Stimulated activated CD8-positive, alpha-beta memory T cell treated with anti-CD3 and anti-CD28 coated beads, Interleukin-12 subunit alpha, Interleukin-12 subunit beta, amount 100 ng/mL, for 1 hour (primary cell): Measurements from ENCODE around the gene ARMC9.
"Not testable (repeated sequence)": the region's sequence is repeated elsewhere in the genome, so short reads cannot be mapped to it uniquely, and the experiment has no call there.

Source experiments
- DNase-seq: peaks from one replicate; pipeline ENCODE4 v3.0.0-alpha.2; 2020; ENCODE audit warnings: low read depth

The ARMC9 gene

DNA sequence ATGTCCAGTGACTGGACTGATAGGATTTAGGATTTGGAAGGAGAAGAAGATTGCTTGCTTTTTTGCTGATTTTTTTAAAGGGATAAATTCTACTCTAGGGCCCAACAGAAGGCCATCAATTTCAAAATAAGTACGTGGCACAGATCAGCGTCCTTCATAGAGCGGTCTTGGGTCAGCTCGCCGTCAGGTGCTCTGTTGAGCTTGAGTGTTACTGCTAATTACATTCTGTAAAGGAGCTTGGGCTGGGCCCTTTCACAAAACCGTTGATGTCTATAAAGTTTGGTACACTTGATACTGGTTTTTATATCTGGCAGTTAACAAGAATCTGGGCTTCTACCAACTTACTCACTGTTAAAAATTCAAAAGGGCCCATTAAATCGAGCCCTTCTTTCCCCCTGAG lies 45.4 kb downstream of the ARMC9 start:
- no peak for DNase-seq

DNA sequence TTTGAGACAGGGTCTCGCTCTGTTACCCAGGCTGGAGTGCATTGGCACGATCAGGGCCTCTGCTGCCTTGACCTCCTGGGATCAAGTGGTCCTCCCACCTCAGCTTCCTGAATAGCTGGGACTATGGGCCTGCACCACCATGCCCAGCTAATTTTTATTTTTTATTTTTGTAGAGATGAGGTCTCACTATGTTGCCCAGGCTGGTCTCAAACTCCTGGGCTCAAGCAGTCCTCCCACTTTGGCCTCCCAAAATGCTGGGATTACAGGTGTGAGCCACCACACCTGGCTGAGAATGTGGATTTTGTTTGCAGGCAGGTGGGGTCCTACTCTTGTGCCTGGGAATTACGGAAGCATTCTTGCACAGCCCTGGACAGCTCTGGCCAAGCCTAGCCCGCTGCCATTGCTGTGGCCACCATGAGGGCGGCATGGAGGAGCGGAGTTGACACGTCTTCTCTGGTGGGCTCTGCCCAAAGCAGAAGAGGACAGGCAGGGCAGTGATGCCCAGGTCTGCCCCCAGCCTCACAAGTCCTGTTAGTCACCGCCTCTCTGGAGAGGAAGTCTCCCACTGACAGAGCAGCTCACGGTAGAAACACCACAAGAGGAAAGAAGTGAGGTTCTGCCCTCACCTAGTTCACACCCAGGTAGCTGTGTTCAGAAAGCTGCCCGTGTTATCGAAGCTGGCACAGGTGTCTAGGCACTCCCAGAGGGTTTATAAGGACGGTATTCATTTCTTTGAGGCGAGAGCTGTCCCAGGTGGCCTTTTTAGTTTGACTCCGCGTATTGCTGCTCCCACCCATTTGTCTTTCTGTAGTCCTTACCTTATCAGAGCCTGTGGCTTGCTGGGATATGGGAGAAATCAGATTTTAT lies 46.2 kb downstream of the ARMC9 start:
- DNase-seq: no peak

DNA sequence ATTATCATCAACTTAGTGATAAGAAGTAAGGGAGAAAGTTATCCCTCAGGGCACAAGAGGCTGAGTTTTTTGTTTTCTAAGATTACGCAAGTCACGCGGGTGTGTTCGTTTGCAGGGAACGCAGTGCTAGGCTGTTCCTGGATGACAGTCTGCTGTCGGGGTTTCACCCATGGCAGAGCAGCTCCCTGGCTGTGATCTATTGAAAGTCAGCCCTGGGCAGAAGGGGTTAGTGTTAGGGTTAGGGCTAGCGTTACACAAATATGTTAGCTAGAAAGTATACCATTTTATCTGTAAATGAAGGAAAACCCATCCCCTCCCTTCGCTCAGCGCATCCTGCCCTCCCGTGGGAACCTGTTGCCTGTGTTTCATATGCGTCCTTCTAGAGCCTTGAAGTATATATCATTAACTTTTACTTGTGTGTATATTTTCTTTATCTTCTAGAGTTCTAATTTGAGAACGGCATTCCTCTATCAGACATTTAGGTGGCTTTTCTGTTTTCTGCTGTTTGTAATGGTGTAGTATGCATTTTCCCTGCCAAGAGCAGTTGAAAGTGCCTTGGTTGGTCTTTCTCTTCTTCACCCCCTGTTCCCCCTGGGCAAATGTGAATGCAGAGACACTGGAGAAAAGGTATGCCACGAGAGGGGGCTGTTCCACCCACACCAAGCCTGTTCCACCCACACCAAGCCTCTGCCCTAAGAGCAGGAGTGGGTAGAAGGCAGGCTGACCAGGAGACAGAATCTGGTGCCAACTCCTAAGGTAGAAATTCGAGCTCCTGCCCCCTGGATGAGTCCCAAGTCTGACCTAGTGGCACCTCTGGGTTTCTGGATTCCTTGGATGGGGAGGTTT lies 47.0 kb downstream of the ARMC9 start:
- no peak for DNase-seq

DNA sequence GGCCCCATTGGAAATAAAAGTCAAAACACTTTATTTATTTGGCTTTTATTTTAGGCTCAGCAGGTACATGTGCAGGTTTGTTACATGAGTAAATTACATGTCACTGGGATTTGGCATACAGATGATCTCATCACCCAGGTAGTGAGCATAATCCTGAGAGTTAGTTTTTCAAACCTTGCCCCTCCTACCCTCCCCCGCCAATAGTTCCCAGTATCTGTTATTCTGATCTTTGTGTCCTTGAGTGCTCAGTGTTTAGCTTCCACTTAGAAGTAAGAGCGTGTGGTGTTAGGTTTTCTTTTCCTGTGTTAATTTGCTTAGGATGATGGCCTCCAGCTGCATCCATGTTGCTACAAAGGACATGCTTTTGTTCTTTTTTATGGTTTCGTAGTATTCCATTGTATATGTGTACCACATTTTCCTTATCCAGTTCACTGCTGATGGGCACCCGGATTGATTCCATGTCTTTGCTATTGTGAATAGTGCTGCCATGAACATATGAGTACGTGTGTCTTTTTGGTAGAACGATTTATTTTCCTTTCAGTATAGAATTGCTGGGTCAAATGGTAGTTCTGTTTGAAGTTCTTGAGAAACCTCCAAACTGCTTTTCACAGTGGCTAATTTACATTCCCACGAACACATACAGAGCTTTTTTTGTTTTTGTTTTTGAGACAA lies 47.9 kb downstream of the ARMC9 start:
- DNase-seq: no peak

DNA sequence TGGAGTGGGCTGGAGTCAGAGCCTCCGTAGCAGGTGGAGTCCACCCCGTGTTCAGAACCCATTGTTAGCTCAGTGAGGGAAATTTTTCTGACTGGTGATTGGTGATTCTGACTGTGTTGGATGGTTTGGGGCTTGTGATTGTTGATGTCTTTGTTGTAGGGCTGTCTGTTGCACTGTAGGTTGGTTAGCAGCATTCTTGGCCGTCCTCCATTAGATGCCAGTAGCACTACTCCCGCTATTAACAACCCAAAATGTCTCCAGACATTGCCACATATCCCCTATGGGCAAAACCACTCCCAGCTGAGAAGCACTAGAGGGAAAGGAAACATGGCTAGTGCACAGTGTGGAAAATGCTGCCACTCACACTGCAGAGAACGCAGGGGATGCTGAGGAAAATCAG lies 51.7 kb downstream of the ARMC9 start:
- DNase-seq: no peak

DNA sequence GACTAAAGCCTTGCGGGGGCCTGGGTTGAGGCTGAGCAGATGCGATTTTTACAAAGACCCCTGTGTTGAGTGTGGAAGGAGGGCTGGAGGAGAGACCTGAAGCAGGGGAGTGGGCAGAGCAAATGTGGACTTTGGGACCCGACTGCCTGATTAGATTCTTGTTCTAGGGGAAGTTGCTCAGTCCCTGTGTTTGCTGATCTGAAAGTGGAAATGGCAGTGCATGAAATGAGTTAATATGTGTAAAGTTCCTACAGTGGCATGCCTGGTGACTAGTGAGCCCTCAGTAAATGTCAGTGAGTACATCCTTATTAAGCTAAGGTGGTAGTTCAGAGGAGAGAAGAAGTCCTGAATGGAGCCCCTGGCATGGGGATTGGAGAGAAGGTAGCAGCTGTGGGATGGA lies 52.3 kb downstream of the ARMC9 start:
- DNase-seq: no peak

DNA sequence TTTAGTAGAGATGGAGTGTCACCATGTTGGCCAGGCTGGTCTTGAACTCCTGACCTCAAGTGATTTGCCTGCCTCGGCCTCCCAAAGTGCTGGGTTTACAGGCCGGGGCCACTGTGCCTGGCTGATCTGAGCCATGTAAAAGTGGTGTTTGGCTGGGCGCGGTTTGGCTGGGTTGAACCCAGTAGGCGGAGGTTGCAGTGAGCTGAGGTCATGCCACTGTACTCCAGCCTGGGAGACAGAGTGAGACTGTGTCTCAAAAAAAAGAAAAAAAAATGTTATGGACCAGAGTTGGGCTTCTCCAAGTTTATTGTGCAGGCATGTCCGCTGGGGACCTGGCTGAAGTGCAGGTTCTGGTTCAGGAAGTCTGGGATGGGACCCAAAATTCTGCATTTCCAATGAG lies 54.9 kb downstream of the ARMC9 start:
- not testable (repeated sequence) for DNase-seq

DNA sequence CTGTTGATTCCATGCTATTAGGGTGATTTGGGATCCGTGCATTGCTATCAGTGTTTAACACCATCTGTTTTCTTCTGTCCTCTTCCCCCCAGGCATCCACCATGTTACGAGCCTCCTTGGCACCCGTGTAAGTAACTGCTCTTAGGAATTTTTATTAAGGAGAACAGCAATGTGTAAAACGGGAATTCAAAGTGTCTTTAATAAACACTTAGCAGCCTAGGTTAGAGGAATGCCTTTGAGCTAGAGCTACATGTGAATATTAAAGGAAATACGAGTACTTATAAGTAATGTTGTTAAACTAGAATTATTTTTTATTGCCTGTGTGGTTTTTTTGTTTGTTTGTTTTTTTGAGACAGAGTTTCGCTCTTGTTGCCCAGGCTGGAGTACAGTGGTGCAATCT lies 58.1 kb downstream of the ARMC9 start:
- no peak for DNase-seq

DNA sequence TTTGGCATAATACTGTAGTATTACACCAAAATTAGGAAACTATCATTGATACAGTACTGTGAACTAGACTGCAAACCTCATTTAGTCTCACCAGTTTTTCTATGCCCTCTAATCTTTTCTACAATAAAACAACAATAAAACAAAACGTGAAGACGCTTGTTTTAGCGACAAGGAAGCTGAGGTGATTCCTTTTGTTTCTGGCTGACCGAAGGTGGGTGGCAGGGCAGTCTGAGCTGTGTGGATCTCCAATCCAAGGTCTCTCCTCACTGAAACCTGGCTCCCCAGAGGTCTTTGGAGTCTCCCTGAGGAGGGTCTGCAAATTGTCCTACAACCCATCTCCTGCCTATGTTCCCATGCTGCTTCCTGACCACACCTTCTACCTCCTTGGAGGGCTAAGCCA lies 59.3 kb downstream of the ARMC9 start:
- no peak for DNase-seq

DNA sequence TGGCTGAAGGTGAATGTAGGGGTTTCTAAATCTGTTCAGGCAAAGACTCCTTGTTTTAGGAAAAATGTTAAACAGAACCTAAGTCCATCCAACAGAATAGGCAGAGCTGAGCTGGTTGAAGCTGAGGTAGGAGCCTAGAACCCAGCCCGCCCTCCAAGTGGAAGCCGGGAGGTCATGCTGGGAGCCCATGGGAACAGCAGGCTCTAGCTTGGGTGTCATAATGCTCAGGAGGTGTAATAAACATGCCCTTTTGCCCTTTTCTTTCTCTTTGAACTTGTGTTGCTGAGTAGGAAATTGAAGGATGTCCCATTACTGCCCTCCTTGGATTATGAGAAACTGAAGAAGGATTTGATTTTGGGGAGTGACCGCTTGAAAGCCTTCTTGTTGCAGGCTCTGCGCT lies 60.3 kb downstream of the ARMC9 start:
- DNase-seq: no peak

DNA sequence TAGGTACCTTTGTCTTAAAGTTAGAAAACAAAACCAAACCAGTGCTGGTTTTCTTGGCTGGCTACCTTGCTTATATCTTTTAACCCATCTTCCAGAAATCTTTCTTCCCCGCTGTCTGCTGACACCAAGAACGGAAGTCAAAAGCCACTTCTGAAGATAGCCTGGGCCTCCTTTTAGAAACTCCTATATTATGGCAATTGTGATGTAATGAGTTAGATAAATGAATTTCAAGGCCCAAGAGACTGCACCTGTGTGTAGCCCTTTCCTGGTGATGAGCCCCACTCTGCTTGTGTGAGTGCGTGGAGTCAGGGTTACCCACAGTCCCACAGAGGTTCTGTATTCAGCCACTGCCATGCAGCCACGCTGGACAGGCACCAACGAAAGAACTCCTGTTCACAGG lies 60.7 kb downstream of the ARMC9 start:
- DNase-seq: no peak

DNA sequence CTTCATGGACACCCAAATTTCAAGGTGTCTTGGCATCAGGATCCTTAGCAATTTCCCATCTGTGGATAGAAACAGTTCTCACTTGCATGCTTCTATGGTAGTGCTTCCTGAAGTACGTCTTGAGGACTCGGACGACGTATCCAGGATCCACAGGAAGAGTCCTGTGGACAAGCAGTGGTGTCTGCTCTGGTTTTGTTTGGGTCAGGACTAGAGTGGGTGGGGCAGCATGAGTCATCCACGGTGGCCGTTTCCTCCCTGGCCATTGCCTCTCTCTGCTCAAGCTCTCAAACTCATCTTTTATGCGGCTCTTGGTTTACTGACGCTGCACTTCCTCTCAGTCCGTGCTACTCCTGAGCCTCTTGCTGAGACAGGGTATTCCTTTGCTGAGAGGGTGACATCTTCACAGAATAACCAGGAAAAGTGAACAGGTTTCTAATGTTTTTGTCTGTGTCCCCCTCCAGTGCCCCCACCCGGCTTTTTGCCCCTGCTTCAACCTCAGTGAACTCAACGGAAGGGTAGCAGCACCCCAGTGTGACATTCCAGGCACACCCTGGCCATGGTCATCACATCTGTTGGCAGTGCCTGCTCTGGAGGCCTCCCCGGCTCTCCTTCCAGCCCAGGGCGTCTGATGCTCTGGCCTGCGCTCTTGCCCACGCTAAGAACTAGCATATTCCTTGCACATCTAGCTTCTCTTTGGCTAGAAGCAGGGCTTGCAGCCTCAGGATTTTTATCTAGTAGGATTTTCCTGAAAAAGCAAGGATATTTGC lies 62.2 kb downstream of the ARMC9 start:
- no peak for DNase-seq

DNA sequence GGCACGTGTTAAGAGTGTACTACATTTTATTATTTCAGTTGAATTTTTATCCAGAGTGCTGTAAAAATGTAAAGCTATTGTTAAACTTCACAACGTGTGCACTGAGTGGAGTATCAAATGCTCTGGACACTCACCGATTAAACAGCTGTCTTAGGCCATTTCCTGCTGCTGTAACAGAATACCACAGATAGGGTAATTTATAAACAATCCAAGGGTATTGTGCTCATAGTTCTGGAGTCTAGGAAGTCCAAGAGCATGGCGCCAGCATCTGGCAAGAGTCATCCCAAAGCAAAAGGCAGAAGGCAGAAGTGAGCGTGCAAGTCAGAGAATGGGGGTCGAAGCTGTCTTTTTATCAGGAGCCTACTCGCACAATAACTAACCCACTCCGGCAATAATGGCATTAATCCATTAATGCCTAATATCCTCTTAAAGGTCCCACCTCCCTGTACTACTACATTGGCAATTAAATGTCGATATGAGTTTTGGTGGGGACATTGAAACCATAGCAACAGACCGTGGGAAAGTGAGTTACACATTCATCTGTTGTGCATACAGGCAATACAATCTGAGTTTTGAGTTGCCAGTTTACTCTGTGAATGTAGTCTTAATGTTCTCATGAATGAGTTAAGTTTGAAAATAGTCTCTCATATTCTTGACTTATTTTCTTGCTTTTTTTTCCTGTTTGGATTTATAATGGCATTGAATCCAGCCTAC lies 64.8 kb downstream of the ARMC9 start:
- no peak for DNase-seq

DNA sequence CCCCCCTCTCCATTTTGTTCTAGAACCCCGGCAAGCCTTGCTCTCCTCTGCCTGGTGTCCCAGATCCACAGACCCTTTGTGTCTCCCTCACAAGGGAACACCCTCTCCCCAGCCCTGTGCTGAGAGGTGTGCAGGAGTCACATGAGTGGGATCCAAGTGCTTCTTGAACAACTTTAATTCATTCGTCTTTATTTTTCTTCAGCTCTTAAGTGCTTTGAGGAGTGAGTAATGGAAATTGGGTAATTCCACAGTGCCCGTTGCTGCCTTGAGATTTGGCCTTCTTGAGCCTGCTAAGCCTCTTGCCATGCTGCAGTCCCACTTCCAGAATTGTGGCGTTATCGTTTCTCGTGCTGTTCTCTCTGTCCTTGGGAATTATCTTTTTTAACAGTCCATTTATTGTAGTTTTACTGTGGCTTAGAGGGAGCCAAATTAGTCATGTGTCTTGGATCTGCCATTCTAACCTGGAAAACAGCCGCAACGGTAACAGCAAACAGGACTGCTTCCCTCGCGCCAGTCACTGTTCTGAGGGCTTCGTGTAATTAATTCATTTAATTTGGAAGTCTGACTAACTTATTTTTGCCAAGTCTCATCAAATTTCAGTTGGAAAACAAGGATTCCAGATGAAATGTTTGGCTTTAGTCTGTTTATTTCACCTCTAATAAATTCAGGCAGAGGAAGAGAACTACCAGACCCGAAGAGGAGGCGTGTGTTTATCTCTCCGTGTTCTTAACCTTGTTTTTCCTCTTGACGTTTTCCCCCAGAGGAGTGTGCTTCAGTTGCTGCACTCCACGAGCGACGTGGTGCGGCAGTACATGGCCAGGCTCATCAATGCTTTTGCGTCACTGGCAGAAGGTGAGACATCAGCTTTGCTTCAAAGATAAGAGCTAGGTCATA lies 72.0 kb downstream of the ARMC9 start:
- no peak for DNase-seq

DNA sequence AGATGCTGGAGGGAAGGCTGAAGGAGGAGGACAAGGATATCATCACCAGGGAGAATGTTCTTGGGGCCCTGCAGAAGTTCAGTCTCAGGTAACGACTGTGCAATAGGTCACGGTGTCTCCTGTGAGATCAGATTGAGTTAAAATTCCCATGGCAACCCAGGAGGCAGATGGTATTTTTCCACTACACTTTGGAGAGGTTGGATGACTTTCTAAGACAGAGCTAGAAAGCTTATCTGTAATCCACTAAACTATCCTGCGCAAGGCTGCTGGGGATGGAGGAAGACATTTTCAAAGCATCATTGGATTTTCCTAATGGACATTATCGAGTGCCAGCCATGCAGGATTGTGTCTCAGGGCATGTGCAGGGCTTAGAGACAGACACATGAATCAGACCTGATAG lies 74.6 kb downstream of the ARMC9 start:
- DNase-seq: no peak

DNA sequence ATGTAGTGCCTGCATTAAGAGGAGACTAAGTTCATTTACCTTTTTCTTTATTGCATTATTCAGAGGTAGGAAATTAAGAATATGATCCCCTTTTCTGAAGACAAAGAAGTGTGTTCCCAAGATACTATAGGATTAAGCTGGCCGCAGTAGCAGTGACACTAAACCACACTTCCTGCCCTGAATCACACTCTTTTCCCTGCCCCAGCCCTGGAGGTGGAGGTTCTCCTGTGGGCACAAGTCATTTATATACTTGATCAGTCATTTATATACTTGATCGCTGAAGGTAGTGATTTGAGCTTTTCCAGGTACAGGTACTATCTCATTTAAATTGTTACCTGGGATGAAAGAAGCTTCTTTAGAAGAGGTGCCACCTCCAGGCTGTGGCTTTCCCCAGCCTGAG lies 78.6 kb downstream of the ARMC9 start:
- DNase-seq: no peak

DNA sequence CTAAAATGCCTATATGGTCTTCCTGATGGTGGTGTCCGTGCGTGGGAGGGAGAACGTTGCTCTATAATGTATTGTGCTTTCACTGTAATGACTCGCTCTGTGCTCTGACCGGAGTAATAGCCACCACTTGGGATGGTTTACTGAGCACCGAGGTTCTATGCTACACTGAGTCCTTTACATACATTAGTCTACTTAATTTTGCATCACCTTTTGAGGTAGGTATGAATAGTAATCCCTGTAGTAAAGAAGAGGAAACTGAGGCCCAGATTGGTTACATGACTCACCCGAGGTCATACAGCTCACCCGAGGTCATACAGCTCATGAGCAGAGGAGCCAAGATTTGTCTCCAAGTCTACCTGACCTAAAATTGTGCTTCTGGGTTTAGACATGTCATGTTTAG lies 79.5 kb downstream of the ARMC9 start:
- no peak for DNase-seq

DNA sequence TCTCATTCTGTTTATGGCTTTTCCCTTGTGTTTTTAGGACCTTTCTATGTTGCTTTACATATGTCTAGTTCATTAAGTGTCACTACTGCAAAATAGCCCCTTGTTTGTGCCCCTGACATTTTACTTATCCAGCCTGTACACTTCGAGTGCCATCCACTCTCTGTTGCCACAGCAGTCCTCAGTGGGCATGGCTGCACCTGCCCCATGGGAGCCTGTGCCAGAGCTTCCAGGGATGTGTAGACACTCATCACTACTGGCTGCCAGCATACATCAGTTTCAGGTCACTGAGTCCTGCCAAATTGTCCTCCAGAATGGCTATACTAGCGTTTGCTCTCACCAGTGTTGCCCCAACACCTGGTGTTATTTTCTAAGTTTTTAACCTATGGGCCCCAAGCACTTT lies 80.4 kb downstream of the ARMC9 start:
- no peak for DNase-seq

DNA sequence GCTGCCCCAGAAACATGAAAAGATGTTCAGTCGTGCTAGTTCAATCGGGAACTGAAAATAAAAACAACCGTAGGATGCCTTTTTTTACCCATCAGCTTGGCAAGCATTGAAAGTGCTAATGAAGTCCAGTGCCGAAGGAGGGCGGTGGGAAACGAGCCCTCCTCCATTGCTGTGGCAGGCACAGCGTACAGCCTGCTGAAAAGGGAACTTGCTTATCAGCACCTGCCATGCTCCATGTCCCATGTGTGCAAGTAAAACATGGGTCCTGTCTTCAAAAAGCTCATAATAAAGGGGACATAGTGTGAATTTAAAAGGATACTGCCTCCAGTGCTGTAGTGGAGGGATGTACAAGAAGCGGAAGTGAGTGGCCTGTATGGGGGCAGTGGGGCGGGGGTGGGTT lies 82.4 kb downstream of the ARMC9 start:
- DNase-seq: no peak

DNA sequence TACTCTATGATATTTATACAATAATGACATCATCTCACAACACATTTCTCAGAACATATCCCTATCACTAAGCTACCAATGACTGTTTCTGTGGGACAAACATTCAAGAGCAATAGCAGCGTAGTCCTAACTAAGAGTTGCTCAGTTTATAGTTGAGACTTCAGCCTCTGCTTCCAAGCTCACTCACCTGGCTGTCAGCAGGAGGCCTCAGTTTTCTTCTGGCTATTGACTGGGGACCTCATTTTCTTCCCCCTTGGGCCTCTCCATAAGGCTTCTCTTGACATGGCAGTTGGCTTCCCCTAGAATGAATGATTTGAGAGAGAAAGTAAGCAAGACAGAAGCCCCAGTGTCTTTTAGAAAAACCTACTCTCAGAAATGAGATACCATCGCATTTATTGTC lies 85.9 kb downstream of the ARMC9 start:
- no peak for DNase-seq
